ENCODE results near the gene ST6GALNAC3.

Gene ST6GALNAC3

DNA sequence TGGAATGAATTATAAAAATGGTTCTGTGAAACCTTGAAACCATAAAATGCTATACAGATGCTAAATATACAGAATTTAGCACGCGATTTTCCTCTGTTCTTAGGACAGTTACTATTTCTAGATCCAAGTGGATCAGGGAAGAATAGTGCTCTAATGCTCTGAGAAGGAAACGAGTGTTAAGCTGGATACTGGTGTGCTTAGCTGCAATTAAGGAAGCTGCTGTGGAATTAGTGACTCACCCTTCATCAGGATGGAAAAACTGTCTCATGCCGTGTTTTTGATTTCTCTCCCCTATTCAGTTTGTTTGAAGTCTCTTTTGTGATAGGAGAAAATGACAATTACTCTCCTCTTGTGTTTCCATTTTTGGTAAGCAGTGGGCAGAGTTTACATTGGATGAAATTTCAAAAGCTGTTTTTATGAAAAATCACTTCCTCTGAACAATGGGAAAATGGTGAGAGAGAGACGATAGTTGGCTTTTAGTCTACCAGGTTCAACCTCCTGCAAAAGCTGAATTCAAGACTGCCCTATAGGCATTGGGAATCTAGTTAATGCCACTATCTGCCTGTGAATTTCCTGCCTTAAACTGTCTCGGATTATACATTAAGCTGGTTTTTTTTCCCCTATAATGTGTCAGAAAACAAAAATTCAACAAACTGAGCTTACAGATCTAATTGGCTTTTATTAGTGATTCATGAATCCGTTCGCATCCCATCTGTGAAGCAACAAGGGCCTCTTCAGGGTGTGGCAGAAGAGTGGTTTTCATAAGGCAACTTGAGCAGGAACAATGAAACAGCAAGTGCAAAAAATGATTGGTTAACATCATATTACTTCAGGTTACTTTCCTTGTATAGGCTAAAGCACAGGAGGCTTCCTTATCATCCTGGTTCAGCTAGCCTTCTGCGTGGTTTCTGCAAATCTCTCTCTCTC is 179.8 kb downstream of the ST6GALNAC3 start:
- no peak for DNase-seq

DNA sequence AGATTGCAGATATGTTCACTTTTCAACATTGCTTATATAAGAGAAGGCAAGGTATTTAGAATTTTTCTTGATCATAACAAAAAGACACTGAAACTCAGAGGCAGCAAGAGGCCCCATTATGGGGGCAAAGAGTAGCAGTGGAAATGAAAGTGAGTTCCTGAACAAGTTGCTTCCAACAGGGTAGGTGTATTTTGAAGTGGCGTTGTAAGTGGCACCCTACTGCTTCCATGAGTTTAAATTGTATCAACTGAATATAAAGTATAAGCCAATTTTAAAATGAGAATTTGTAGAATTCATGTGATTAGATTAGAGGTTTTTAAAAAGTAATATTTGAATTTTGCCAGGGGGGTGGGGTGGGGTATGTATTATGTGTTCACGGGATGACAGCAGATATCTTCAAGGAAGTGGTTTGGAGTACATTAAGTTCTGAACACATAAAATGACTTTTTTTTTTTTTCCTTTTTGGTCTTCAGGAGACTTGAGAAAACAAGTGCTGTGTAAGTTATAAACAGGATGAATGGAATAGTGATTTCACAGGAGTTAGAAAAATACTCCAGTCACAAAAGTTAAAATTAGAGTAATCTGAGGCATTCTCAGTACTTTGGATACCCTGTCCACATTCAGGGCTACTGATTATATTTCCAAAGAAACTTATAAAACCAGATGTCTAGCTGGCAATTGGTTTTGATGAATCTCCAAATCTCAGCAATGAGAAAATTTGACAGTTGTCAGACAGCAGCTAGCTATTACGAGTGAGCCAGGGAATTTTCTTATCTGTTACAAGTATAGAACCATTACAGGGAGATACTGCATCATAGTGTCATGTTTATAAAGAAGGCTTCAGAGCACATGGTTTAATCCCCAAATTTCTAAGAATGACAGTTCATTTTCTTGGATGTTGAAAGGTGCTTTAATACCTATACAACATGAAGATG is 182.0 kb downstream of the ST6GALNAC3 start:
- no peak for DNase-seq

DNA sequence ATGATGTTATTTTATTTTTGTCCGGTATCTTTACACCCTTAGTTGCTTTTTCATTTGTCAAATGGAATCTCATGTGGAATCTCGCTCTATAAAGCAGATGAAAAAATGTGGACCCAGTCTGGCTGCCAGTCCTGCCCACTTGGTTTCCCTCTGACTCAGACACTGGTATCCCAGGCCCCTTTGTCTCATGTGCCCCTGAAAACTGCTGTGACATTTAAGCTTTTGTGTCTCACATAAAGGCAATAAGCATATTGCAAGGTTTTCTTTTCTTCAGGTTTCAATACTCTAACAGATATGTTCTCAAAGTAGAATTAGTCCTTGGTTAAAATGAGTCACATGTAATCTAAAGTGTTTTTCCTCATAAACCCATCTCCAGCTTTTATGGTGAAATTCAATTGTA is 183.3 kb downstream of the ST6GALNAC3 start:
- DNase-seq: no peak

DNA sequence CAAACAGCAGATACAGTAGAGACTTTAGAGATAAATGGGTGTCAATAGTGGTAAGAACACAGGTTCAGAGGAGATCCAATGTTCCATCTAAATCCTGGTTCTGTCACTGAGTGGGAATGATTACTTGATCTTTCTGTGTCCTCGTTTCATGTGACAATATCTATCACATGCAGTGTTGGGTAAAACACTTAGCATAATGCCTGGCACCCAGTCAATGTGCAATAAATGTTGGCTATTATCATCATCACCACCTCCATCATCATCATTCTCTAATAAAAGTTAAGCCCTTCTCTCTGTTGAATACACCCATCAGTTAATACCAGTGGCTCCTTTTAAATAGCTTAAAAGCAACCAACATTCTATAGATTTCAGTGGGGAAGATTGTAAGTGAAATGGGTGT is 184.7 kb downstream of the ST6GALNAC3 start:
- DNase-seq: no peak

DNA sequence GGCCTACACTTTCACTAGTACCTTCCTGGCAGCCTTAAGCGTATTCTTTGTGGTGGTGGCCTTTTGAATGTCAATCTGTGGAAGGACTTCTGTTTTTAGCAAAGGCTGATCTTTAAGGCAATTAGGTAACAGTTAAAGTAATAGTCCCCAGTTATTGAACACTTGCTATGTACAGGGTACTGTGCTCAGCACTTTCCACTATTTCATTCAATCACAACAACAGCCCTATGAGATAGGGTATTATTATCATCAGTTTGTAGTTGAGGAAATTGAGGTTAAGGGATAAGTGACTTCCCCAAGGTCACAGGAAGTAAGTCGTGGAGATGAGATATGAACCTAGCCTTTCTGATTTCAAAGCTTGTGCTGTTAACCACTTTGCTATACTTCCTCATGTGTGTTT is 185.7 kb downstream of the ST6GALNAC3 start:
- DNase-seq: no peak

DNA sequence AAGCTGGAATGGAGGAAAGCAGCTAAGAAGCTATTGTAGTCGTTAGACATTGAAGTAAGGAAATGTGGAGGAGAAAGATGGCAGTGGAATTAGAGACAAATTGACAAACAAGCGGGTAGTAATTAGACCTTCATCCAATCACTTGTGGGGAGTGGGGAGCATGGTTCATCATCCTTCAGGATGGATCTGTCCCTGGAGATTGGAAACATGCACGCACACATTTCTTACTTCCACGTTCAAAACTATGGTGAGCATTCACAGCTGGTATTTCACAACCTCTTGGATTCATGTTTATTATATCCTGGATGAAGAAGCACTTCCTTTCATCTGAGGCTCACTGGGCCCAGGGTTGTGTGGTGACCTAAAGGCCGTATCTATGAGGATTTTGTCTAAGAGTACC is 188.1 kb downstream of the ST6GALNAC3 start:
- DNase-seq: no peak

DNA sequence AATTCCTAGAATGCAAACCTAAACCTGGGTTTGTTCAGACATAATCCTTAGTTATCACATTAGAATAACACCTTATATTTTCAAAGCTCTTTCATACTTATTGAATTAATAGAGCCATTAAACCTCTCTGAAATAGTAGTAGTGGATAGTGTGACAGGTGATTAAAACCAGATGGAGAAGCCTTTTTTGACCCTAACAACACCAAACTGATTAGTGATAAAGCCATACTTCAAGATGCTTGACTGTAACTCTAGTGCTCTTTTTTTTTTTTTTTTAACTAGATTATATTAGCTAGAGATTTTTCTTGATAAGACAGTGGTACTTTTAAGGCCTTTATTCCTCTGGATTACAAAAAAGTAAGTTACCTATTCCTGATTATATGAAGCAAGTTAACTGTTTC is 190.1 kb downstream of the ST6GALNAC3 start:
- DNase-seq: no peak

DNA sequence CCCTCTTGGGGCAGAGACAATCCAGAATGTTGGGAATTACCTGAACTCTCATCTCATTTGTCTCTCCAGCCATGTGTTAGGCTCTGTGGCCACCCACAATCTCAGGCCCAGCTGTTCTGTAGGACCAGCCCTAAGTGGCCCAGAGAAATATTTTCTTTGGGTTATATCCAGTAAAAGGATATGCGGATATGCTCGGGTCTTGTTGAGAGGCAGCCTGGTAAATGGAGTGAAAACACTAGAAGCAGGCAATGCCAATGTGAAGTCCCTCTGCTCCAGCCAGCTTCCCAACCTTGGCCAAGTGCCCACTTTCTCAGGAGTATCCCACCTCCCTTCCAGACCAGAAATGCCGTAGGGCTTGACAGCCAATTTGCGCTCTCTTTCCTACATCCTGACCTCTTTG is 192.2 kb downstream of the ST6GALNAC3 start:
- no peak for DNase-seq

DNA sequence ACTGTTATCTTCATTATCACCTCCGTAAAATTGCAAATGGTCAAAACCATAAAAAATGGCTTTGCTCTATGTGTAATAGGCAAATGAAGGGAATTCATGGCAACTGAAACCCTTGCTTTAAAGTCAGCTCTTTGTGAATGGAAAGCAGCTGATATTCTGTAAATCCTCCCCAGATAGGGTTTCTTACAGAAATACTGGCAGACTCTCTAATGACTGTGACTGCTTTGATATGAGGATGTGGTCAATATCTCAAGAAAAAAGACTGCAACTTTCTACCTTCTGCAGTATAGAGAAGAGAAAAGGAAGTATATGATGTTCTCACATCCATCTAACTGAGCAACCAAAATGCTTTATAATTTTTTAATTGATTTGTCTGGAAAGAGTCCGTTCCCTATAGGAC is 193.1 kb downstream of the ST6GALNAC3 start:
- DNase-seq: no peak

DNA sequence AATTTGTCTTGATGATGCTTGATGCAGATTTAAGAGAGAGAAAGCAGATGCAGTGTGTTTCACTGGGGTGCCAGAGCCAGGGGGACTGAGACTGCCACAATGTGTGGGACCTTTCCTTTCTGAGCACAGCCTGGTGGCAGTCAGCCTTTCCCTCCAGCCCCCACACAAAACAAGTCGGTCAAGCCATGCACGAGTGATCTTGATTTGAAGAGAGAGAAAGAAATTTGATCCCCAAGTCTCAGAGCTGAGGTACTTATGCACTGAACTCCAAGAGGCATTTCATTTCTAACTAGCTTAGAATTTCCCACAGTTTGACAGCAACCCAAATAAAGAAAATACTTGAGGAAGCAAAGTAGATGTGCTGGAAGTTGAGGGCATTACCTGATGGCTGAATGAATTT is 193.8 kb downstream of the ST6GALNAC3 start:
- no peak for DNase-seq

DNA sequence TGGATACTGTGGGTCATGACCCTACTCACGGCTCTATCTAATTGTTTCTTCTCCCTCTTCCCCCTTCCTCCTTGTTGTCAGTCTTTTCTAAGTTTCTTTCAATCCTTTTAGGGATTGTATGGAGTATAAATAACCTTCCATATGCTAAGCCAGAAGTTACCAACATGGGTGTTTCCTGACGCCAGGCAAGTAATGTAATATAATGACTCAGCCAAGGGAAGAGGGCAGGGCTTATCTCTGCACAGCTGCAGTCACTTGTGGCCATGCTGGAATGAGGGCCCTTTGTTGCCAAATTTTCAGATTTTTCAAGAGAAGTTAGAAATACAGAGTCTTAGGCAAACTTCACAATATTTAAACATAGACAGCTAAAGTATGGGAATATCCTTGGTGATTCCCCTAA is 194.6 kb downstream of the ST6GALNAC3 start:
- DNase-seq: no peak

DNA sequence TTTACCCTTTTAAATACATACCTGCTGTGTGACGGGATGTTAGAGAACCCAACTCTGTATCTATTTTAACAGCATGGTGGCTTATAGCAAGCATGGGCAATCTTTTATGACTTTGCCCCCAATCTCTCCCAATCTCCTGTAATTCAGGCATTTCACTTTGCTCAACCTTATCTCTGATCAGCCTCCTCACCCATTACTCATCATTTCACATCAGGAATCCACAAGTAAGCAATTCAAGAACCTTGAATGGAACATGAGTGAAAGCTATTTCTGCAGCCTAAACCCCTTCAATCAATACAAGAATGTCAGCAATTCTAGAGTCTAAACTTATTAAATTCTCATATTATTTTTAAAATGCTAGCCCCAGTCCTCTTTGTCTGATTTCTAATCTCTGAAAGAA is 199.8 kb downstream of the ST6GALNAC3 start:
- DNase-seq: no peak

DNA sequence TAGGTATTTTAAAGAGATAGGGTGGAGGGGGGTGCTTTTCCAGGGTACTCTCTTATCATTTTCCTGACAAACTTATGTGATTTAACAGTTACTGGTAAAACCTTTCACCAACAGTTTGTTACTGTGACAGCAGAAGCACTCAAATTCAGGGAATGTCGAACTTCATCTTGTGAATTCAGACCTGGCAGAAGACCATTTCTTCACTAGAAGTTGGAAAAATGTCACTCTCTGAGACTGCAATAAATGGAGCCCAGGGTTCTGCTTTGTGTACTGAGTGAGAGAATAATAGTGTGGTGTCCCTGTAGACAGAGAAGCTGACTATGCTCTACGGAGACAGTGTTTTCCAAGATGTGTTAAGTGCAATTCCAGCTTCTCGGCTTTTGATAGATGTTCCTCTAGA is 200.2 kb downstream of the ST6GALNAC3 start:
- DNase-seq: no peak

DNA sequence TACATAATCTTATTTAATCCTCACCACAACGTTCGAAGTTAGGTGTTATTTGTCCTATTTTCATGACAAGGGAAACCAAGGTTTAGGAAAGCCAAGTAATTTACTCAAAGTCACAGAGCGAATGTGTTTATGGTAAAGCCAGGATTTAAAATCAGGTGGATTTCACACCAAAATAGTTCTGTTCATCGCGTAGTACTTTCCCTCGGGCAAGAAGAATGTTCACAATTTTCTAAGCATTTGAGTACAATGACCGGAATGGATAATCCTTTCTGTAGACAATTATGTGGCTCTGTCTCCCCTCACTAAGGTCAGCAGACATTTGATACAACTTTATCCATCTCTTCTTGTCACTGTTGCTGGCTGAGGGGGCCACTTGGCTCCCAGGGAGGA is 204.2 kb downstream of the ST6GALNAC3 start:
- no peak for DNase-seq

DNA sequence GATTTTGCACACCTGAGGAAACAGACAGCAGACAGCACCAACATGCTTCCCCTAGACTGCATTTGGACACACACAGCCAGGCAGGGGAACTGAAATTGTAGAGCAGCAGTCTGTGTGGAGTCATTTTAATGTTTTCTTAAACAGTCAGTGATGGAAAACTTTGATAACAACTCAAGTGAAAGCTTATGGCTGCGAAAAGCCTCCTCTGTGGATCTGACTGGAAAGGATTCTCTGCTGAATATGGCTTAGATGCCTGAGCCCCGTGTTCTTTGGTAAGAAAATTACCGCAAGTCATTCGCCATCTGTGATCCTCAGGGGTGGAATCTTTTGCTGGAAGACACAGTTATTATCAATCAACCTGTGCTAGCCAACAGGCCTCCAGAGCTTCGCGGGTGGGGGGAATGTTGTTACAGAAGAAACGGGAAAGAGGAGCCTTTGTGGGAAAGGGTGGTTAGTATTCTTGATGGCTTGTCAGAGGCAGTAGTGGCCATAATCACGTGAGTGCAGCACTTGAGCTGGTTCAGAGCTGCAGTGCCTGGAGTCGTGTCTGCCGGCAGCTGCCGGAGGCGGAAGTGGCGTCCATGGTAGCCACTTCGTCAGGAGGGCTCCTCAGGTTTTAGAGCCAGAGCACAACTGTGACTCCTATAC is 204.7 kb downstream of the ST6GALNAC3 start:
- DNase-seq: peak in 9 of 14 donors; percentile 12 to 42 (median 31)

DNA sequence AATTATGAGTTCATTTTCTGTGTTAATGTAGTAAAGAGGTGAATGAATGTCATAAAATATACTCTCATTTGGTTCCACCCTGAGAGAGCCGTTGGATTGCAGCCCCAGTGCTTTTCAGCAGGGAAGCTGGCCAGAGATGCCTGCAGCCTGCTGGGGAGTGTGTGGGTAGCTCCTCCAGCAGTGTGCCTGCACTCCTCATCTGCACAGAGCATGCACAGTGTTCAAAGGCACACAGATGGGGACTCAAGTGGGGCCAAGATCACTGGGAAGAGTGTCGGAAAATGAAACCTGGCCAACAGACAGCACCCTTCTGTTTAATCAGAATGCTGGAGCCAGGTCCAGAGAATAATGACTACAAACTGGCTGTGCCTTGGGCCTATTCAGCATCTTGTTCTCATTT is 206.8 kb downstream of the ST6GALNAC3 start:
- peak in 5 of 14 donors; percentile 2 to 11 (median 4) for DNase-seq

DNA sequence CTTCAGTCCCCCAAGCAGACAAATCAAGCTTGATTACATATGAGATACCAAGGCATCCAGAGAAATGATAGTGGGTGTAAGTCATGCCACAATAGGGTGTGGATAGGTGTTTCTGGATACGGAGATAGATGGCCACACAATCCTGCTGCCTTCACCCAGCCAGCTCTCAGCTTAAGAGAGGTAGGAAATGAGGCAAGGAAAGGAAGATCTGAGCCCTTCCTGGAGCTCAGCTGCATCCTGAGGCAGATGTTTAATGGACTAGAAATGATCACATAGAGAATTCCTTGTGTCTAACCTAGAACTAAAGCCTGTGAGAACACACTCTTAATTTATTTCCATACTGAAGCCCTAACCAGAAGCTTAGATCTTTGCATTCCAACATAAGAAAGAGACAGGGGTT is 210.3 kb downstream of the ST6GALNAC3 start:
- DNase-seq: no peak

DNA sequence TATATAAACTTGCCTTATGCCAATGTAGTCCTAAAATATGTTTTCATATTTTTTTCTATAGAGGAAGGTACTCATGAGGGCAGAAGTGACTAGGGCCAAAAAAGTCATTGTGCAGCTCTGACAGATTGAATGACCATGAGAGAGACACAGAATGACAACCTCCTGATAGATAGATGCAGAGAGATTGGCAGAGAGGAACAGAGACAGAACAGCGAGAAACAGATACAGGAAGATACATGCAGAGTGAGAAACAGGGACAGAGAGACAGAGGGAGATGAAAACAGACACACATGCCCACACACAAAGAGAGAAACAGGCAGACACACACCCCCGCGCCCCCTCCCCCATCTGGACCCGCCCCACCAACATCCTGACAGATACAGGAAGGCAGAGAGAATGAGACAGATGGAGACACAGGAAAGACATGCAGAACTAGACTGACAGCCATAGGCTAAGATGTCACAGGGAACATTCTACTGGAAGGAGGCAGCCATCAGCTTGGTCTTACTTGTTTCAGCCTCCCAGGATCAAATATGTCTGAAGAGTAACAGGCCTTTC is 211.1 kb downstream of the ST6GALNAC3 start:
- DNase-seq: no peak

DNA sequence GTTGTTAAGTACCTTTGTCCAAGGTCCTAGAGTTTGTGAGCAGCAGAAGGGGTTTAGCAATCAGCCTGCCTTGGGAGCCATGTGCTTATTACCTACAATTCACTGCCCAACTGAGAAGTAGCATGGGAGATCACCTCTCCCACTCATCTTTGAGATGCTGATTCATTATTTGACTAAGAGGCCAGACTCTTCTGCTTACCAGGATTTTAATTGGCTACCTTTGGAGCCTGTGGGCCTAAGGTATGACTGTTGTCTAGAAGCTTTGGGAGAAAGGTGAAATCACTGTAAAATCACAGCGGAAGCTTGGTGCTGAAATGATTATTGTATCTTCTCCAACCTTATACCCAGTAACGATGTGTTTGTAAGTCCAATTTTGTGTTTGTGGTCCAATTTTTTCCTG is 213.4 kb downstream of the ST6GALNAC3 start:
- no peak for DNase-seq

DNA sequence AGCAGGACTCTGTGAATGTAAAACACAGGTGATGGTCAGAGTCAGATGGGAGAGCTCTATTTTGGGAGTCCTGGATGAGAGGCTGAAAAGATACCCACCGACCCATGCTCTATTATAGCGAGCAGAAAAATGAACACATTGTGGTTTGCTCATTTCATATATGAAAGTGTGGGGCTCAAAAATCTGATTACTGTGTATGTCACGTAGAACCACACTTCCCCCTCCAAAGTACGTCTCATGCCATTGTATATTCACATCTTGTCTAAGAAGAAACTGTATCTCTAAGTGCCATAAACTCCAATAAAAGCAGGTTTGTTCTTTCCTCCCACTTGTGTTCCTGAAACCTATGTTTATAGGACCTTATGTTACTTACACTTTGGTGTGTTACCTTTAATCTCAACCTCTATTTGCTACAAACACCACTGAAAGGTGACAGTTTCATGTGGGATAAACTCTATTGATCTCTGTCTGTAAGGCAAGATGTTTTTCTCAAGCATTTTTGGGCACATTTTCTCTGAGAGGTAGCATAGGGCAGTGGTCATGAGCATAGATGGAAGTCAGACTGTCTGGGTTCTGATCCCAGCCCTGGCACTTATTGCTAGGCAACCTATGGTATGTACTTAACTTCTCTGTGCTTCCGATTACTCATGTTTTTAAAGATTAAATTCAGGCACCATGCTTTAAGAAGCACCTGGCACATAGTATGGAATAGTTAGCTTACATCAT is 214.4 kb downstream of the ST6GALNAC3 start:
- no peak for DNase-seq

DNA sequence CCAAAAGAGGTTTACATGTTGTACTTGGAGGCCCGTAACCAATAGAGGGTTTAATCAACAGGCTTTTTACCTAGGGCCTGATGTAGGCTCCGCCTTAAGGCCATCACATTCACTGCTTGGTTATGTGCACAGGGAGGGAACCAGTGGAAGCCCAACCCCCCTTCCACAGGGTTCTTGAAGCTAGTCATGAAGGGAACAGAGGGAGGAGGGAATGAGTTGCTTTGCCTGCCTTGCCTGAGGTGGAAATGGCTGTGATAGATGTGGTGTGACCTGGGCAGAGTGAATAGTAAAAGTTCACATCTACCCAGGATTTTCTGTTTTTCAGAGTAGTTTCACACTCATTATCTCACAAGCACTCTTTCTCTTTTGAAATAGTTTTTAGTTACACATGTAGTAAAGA is 215.1 kb downstream of the ST6GALNAC3 start:
- DNase-seq: no peak

DNA sequence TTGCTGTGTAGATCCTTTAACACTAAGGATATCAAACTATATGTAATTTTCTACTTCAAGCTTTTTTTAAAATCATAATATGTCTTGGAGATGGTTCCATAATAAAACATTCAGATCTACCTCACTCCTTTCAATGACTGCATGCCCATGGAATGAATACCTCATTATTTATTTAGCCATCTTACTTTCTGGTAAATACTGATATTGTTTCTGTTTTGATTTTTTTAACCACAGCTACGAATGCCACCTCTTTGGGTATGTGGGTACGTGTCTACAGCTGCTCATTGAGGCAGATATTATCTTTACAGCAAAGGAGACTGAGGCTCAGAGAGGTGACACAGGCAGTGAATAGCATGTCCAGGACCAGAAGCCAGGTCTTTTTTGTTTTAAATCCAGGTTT is 215.7 kb downstream of the ST6GALNAC3 start:
- DNase-seq: no peak

Measured in C1 segment of cervical spinal cord (tissue), 14 donors.